WTC11 (cell line): ENCODE results near the gene FAM76A. TPM values are rescaled to one million over a fixed set of nuclear protein-coding genes. Genes with fewer than 3 reads are reported as not detected.

Source experiments
- ATAC-seq: fragments of 200-7000 bp; cut with Tn5 transposase; 2 replicates; pipeline ENCODE4 v1.10.0; 2021; ENCODE audit warnings: mild to moderate bottlenecking, moderate library complexity
- CTCF ChIA-PET: fragments of 300-600 bp; sonication (Branson Sonifier 250); formaldehyde crosslinking; loops from one replicate; lab custom pipeline; 2021; ENCODE audit warnings: antibody characterized with exemption; lab: Charles Lee
- POLR2A ChIA-PET: fragments of 350-600 bp; sonication (Branson Sonifier 250); formaldehyde crosslinking; loops from one replicate; lab custom pipeline; 2021; ENCODE audit warnings: antibody characterized with exemption; lab: Charles Lee
- DNase-seq: peaks from one replicate; pipeline ENCODE4 v3.0.0; 2021; ENCODE audit warnings: low spot score
- H3K27ac Mint-ChIP-seq: 2 replicates; pipeline ENCODE4 v1.8.0; 2021; ENCODE audit warnings: mixed read lengths
- H3K27me3 Mint-ChIP-seq: 2 replicates; pipeline ENCODE4 v1.8.0; 2021; ENCODE audit warnings: low read depth, mild to moderate bottlenecking, moderate library complexity, mixed read lengths
- H3K36me3 Mint-ChIP-seq: 2 replicates; pipeline ENCODE4 v1.8.0; 2021; ENCODE audit warnings: mixed read lengths
- H3K4me1 Mint-ChIP-seq: 2 replicates; pipeline ENCODE4 v1.8.0; 2022; ENCODE audit warnings: mixed read lengths
- H3K4me3 Mint-ChIP-seq: 2 replicates; pipeline ENCODE4 v1.8.0; 2021; ENCODE audit warnings: mild to moderate bottlenecking, moderate library complexity, mixed read lengths
- H3K9me3 Mint-ChIP-seq: 2 replicates; pipeline ENCODE4 v1.8.0; 2021; ENCODE audit warnings: mixed read lengths
- ATF1 ChIP-seq: sonication (generic); formaldehyde crosslinking; IDR thresholded peaks from 2 replicates; pipeline ENCODE4 v1.8.1; 2023; ENCODE audit warnings: mild to moderate bottlenecking, moderate library complexity, missing genetic modification reagents
- FOXJ3 ChIP-seq: sonication (generic); formaldehyde crosslinking; IDR thresholded peaks from 2 replicates; pipeline ENCODE4 v1.9.0; 2021; ENCODE audit warnings: missing genetic modification reagents, mild to moderate bottlenecking, borderline replicate concordance
- GTF2I ChIP-seq: fragments of 250-450 bp; sonication (Bioruptor Pico); conservative IDR thresholded peaks from 2 replicates; pipeline ENCODE4 v1.4.0; 2021; ENCODE audit warnings: mild to moderate bottlenecking
- IRF2 ChIP-seq: sonication (generic); formaldehyde crosslinking; IDR thresholded peaks from 2 replicates; pipeline ENCODE4 v1.8.0; 2022; ENCODE audit warnings: low read depth, missing genetic modification reagents, borderline replicate concordance
- RELA ChIP-seq: sonication (generic); formaldehyde crosslinking; IDR thresholded peaks from 2 replicates; pipeline ENCODE4 v1.8.1; 2022; ENCODE audit warnings: missing genetic modification reagents, mild to moderate bottlenecking, borderline replicate concordance
- ZNF396 ChIP-seq: fragments of 250-450 bp; sonication (Bioruptor Pico); IDR thresholded peaks from 2 replicates; pipeline ENCODE4 v1.8.0; 2021; ENCODE audit warnings: mild to moderate bottlenecking, moderate library complexity, borderline replicate concordance
- total RNA-seq: library from RNA; stranded (reverse); gene quantifications from 3 replicates; pipeline ENCODE4 v1.2.3, GENCODE V29; 2021
- TF ChIP-seq, protein P1 (sequence below): sonication (generic); formaldehyde crosslinking; IDR thresholded peaks from 2 replicates; pipeline ENCODE4 v1.8.1; 2023; ENCODE audit warnings: mild to moderate bottlenecking, missing genetic modification reagents, moderate library complexity
- TF ChIP-seq, protein P2 (sequence below): sonication (generic); formaldehyde crosslinking; IDR thresholded peaks from 2 replicates; pipeline ENCODE4 v1.8.1; 2022; ENCODE audit warnings: low read depth, mild to moderate bottlenecking, moderate library complexity, missing genetic modification reagents, borderline replicate concordance
- TF ChIP-seq, protein P3 (sequence below): sonication (generic); formaldehyde crosslinking; IDR thresholded peaks from 2 replicates; pipeline ENCODE4 v1.8.0; 2022; ENCODE audit warnings: mild to moderate bottlenecking, missing genetic modification reagents
- TF ChIP-seq, protein P4 (sequence below): sonication (generic); formaldehyde crosslinking; IDR thresholded peaks from 2 replicates; pipeline ENCODE4 v1.8.1; 2023; ENCODE audit warnings: mild to moderate bottlenecking, missing genetic modification reagents, moderate library complexity
- TF ChIP-seq, protein P5 (sequence below): fragments of 250-450 bp; sonication (Bioruptor Pico); IDR thresholded peaks from 2 replicates; pipeline ENCODE4 v1.9.0; 2021; ENCODE audit warnings: mild to moderate bottlenecking
- TF ChIP-seq, protein P6 (sequence below): fragments of 250-450 bp; sonication (Bioruptor Pico); IDR thresholded peaks from 2 replicates; pipeline ENCODE4 v1.8.0; 2021; ENCODE audit warnings: mild to moderate bottlenecking
- TF ChIP-seq, protein P7 (sequence below): sonication (generic); formaldehyde crosslinking; conservative IDR thresholded peaks from 2 replicates; pipeline ENCODE4 v1.8.1; 2022; ENCODE audit warnings: mild to moderate bottlenecking, missing genetic modification reagents
- TF ChIP-seq, protein P8 (sequence below): sonication (generic); formaldehyde crosslinking; IDR thresholded peaks from 2 replicates; pipeline ENCODE4 v1.8.0; 2023; ENCODE audit warnings: missing genetic modification reagents

FAM76A gene
- total RNA-seq, 1 experiment from 2014 or later: 14.5 TPM

DNA sequence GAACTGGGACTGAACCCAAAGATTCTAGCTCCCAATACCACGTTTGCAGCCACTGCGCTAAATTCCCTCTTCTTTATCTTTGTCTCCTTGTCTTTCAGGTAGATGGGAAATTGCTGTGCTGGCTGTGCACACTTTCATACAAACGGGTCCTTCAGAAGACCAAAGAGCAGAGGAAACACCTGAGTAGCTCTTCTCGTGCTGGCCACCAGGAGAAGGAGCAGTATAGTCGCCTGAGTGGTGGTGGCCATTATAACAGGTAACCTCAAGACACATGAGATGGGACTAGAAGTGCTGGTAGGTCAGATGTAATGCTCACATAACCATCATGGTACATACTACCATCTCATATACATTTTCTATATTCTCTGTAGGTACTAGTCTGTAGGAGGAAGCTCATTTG, 18.8 kb downstream of the FAM76A start:
- H3K4me3 Mint-ChIP-seq: no peak overlapping the region
- DNase-seq: no peak
- CTCF ChIA-PET: interaction anchor here (0.5 to 1.5 kb wide), 6 partner anchors 19 to 705 kb away, joined by 3 to 7 read pairs (median 3); partner anchors contain the start of genes FAM76A and STX12
- POLR2A ChIA-PET: interaction anchor here (1.1 kb wide), 1 partner anchor 19 kb away, joined by 3 read pairs; the partner anchor contains the start of gene FAM76A
- no peak for ATAC-seq
- H3K4me1 Mint-ChIP-seq: no peaks in the 10 kb centered on the region
- no peak overlapping the region for H3K27ac Mint-ChIP-seq
- peaks cover 5% of the 10 kb centered on the region; the same call in 1 of the 2 replicates for H3K9me3 Mint-ChIP-seq
- H3K36me3 Mint-ChIP-seq: peaks cover 34% of the 10 kb centered on the region
- H3K27me3 Mint-ChIP-seq: no peaks in the 10 kb centered on the region
- TF ChIP-seq, protein P1, sequence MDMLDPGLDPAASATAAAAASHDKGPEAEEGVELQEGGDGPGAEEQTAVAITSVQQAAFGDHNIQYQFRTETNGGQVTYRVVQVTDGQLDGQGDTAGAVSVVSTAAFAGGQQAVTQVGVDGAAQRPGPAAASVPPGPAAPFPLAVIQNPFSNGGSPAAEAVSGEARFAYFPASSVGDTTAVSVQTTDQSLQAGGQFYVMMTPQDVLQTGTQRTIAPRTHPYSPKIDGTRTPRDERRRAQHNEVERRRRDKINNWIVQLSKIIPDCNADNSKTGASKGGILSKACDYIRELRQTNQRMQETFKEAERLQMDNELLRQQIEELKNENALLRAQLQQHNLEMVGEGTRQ (CRISPR knock-in tag): no peak
- TF ChIP-seq, protein P2, sequence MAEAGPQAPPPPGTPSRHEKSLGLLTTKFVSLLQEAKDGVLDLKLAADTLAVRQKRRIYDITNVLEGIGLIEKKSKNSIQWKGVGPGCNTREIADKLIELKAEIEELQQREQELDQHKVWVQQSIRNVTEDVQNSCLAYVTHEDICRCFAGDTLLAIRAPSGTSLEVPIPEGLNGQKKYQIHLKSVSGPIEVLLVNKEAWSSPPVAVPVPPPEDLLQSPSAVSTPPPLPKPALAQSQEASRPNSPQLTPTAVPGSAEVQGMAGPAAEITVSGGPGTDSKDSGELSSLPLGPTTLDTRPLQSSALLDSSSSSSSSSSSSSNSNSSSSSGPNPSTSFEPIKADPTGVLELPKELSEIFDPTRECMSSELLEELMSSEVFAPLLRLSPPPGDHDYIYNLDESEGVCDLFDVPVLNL (CRISPR knock-in tag): no peak
- no peak for TF ChIP-seq ATF1 (CRISPR knock-in tag)

DNA sequence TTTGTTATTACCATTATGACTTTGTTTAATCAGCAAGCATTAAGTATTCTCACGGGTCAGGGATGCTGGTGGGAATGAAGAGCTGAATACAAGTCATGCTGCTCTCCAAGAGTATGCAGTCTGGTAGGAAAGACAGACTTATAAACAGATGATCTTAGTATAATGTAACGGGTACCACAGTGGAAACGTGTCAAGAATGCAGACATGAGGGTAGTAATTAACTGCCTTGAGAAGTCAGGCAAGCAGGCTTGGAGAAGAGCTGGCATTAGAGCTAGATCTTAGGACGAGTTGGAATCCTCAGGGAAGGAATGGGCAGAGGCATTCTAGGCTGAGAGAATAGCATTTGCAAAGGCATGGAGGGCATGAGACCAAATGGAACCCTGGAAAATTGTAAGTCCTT, 19.7 kb downstream of the FAM76A start:
- ChIA-PET CTCF (interaction anchor here (0.5 to 1.5 kb wide), 4 partner anchors 20 to 188 kb away, joined by 3 to 5 read pairs (median 4); partner anchors contain the start of genes FAM76A and IFI6), POLR2A (no interaction called here)
- Mint-ChIP-seq H3K36me3 (peaks cover 38% of the 10 kb centered on the region), H3K27me3 (no peaks in the 10 kb centered on the region), H3K4me3 (no peak overlapping the region), H3K4me1 (no peaks in the 10 kb centered on the region), H3K27ac (no peak overlapping the region), H3K9me3 (no peaks in the 10 kb centered on the region)
- TF ChIP-seq, protein P3, sequence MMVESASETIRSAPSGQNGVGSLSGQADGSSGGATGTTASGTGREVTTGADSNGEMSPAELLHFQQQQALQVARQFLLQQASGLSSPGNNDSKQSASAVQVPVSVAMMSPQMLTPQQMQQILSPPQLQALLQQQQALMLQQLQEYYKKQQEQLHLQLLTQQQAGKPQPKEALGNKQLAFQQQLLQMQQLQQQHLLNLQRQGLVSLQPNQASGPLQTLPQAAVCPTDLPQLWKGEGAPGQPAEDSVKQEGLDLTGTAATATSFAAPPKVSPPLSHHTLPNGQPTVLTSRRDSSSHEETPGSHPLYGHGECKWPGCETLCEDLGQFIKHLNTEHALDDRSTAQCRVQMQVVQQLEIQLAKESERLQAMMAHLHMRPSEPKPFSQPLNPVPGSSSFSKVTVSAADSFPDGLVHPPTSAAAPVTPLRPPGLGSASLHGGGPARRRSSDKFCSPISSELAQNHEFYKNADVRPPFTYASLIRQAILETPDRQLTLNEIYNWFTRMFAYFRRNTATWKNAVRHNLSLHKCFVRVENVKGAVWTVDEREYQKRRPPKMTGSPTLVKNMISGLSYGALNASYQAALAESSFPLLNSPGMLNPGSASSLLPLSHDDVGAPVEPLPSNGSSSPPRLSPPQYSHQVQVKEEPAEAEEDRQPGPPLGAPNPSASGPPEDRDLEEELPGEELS (CRISPR knock-in tag): no peak
- TF ChIP-seq FOXJ3 (CRISPR knock-in tag): no peak
- TF ChIP-seq, protein P4, sequence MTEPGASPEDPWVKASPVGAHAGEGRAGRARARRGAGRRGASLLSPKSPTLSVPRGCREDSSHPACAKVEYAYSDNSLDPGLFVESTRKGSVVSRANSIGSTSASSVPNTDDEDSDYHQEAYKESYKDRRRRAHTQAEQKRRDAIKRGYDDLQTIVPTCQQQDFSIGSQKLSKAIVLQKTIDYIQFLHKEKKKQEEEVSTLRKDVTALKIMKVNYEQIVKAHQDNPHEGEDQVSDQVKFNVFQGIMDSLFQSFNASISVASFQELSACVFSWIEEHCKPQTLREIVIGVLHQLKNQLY: no peak
- DNase-seq (no peak), ATAC-seq (no peak)

DNA sequence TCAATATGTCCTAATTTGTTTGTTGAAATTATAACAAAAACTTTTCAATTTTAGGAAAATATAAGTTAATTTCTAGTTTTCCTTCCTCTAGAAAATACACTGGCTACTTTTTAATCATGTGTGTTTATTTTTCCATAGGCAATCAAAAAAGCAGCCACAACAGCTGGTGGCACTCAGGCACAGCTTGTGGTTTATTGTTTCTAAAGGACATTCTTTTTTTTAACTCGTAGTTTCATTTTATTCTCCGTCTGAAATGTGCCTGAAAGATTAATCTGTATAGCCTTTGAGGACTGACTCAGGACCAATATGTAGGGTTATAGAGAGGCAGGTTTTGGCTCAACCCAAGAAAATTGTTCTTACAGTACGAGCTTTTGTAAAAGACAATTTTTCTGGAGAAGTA, 26.6 kb downstream of the FAM76A start:
- Mint-ChIP-seq H3K27me3 (no peaks in the 10 kb centered on the region), H3K36me3 (peaks cover 27% of the 10 kb centered on the region), H3K4me1 (no peaks in the 10 kb centered on the region), H3K27ac (no peak overlapping the region), H3K4me3 (no peak overlapping the region), H3K9me3 (no peaks in the 10 kb centered on the region)
- no peak for DNase-seq
- ChIA-PET CTCF (no interaction called here), POLR2A (no interaction called here)
- TF ChIP-seq, protein P5, sequence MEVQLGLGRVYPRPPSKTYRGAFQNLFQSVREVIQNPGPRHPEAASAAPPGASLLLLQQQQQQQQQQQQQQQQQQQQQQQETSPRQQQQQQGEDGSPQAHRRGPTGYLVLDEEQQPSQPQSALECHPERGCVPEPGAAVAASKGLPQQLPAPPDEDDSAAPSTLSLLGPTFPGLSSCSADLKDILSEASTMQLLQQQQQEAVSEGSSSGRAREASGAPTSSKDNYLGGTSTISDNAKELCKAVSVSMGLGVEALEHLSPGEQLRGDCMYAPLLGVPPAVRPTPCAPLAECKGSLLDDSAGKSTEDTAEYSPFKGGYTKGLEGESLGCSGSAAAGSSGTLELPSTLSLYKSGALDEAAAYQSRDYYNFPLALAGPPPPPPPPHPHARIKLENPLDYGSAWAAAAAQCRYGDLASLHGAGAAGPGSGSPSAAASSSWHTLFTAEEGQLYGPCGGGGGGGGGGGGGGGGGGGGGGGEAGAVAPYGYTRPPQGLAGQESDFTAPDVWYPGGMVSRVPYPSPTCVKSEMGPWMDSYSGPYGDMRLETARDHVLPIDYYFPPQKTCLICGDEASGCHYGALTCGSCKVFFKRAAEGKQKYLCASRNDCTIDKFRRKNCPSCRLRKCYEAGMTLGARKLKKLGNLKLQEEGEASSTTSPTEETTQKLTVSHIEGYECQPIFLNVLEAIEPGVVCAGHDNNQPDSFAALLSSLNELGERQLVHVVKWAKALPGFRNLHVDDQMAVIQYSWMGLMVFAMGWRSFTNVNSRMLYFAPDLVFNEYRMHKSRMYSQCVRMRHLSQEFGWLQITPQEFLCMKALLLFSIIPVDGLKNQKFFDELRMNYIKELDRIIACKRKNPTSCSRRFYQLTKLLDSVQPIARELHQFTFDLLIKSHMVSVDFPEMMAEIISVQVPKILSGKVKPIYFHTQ: no peak
- TF ChIP-seq IRF2 (CRISPR knock-in tag) (no peak), ATF1 (CRISPR knock-in tag) (no peak), GTF2I (CRISPR knock-in tag) (no peak), RELA (no peak), ZNF396 (CRISPR knock-in tag) (no peak)
- TF ChIP-seq, protein P6, sequence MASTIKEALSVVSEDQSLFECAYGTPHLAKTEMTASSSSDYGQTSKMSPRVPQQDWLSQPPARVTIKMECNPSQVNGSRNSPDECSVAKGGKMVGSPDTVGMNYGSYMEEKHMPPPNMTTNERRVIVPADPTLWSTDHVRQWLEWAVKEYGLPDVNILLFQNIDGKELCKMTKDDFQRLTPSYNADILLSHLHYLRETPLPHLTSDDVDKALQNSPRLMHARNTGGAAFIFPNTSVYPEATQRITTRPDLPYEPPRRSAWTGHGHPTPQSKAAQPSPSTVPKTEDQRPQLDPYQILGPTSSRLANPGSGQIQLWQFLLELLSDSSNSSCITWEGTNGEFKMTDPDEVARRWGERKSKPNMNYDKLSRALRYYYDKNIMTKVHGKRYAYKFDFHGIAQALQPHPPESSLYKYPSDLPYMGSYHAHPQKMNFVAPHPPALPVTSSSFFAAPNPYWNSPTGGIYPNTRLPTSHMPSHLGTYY (CRISPR knock-in tag): no peak
- TF ChIP-seq, protein P7, sequence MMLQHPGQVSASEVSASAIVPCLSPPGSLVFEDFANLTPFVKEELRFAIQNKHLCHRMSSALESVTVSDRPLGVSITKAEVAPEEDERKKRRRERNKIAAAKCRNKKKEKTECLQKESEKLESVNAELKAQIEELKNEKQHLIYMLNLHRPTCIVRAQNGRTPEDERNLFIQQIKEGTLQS (CRISPR knock-in tag): no peak
- TF ChIP-seq, protein P8, sequence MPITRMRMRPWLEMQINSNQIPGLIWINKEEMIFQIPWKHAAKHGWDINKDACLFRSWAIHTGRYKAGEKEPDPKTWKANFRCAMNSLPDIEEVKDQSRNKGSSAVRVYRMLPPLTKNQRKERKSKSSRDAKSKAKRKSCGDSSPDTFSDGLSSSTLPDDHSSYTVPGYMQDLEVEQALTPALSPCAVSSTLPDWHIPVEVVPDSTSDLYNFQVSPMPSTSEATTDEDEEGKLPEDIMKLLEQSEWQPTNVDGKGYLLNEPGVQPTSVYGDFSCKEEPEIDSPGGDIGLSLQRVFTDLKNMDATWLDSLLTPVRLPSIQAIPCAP (CRISPR knock-in tag): no peak
- no peak for ATAC-seq
